HG03575 (cell line): Measurements from ENCODE around the gene C10orf71.

ENCODE experiments used
- ATAC-seq: cut with Tn5 transposase; IDR thresholded peaks from one replicate; pipeline ENCODE4 v1.9.1; 2021; ENCODE audit not compliant: unreplicated experiment, insufficient number of reproducible peaks, low FRiP score; ENCODE audit errors: extremely low read depth

C10orf71 gene

GRCh38 chr10:49325916-49326783 lies 27.2 kb downstream of the C10orf71 start:
- ATAC-seq: no peak

GRCh38 chr10:49327036-49327813 lies 28.3 kb downstream of the C10orf71 start:
- ATAC-seq: no peak

GRCh38 chr10:49328401-49329145 lies 29.6 kb downstream of the C10orf71 start:
- no peak for ATAC-seq

- ATAC-seq: no peak
Observed at GRCh38 chr10:49329146-49329505, 30.2 kb downstream of the C10orf71 start.

- no peak for ATAC-seq
Observed at GRCh38 chr10:49330127-49330665, 31.2 kb downstream of the C10orf71 start.

GRCh38 chr10:49331431-49331830 lies 32.5 kb downstream of the C10orf71 start:
- no peak for ATAC-seq

- no peak for ATAC-seq
Observed at GRCh38 chr10:49332333-49332732, 33.4 kb downstream of the C10orf71 start.

- no peak for ATAC-seq
Observed at GRCh38 chr10:49332768-49333167, 33.8 kb downstream of the C10orf71 start.

GRCh38 chr10:49333192-49333591 lies 34.2 kb downstream of the C10orf71 start:
- ATAC-seq: no peak

GRCh38 chr10:49334964-49335363 lies 36.0 kb downstream of the C10orf71 start:
- ATAC-seq: no peak

- no peak for ATAC-seq
Observed at GRCh38 chr10:49335364-49335972, 36.5 kb downstream of the C10orf71 start.

- ATAC-seq: no peak
Observed at GRCh38 chr10:49338604-49339003, 39.6 kb downstream of the C10orf71 start.

- ATAC-seq: no peak
Observed at GRCh38 chr10:49344840-49345239, 45.9 kb downstream of the C10orf71 start.

- no peak for ATAC-seq
Observed at GRCh38 chr10:49347342-49347741, 48.4 kb downstream of the C10orf71 start.

- no peak for ATAC-seq
Observed at GRCh38 chr10:49347827-49348226, 48.9 kb downstream of the C10orf71 start.

GRCh38 chr10:49348593-49348992 lies 49.6 kb downstream of the C10orf71 start:
- ATAC-seq: no peak

GRCh38 chr10:49349390-49349789 lies 50.4 kb downstream of the C10orf71 start:
- ATAC-seq: no peak

- no peak for ATAC-seq
Observed at GRCh38 chr10:49350138-49350537, 51.2 kb downstream of the C10orf71 start.
